ENCODE data around the gene GPC3.

The GPC3 gene

DNA sequence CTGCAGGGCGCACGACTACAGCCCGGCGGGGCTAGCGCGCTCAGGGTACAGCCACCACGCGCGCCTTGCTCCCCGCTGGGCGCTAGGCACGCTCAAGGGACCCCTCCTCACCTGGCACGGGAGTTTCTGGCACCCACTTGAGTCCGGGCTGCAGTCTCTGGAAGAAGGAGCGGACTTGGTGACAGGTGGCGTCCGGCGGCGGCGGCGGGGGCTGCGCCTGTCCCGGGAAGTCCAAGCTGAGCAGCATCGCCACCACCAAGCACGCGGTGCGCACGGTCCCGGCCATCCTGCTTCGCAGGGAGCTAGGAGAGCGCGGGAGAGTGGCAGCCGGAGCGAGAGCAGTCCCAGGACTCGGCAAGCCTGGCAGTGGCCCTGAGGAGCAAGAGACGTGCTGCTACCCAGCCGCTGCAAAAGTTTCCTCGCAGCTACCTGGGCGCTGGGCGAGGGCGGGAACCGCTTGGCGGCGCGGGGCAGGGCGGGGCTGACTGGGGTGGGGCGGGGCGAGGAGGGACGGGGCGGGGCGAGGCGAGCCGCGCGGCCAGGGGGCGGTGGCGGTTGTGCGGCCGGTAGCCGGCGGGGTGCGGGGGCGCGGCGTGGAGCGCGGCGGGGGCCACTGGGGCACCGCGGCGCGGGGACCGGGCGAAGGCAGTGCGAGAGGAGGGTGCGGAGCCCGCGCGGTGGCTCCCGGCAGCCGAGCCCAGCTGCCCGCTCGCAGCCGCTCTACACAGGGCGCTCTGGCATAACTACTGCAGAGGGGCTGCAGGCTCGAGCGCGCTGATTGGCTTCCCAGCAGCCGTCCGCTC lies at the start of gene GPC3:
GPC3 (minus strand) TSS at position 431 of the 803 bp plus-strand sequence.
- TF ChIP-seq, protein P1, sequence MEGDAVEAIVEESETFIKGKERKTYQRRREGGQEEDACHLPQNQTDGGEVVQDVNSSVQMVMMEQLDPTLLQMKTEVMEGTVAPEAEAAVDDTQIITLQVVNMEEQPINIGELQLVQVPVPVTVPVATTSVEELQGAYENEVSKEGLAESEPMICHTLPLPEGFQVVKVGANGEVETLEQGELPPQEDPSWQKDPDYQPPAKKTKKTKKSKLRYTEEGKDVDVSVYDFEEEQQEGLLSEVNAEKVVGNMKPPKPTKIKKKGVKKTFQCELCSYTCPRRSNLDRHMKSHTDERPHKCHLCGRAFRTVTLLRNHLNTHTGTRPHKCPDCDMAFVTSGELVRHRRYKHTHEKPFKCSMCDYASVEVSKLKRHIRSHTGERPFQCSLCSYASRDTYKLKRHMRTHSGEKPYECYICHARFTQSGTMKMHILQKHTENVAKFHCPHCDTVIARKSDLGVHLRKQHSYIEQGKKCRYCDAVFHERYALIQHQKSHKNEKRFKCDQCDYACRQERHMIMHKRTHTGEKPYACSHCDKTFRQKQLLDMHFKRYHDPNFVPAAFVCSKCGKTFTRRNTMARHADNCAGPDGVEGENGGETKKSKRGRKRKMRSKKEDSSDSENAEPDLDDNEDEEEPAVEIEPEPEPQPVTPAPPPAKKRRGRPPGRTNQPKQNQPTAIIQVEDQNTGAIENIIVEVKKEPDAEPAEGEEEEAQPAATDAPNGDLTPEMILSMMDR (IDR thresholded peaks at IDR 0.05; ENCODE audit: low read depth, low read length, missing control alignments), result no peak
- in situ Hi-C loops (cut with HindIII; ENCODE audit: low sequenced_read_pairs), result no loop called here
- DNase-seq (ENCODE audit: low read depth), result no peak
- peak within 1 kb of the TSS; percentile 24 for H3K4me3 ChIP-seq (ENCODE audit: low read depth, low read length)

DNA sequence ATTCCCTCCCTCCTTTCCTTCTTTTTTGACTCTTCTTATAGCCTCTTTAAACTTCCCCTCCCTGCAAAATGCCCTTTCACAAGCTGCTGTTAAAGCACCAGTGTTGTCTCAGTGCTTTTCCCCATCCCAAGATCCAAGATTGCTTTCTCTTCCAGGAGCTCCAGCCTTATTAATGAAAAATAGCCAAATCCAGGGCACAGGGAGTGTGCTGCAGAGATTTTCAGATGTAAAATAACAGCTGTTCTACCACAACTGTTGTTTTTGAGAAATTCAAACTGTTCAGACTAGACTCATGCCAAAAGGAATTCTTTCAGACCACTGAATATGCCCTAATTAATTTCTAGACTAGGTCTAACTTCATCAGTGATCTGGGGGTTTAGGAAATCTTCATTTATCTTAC lies 47.0 kb upstream of the GPC3 start:
- H3K4me3 ChIP-seq (ENCODE audit: low read depth, low read length), result no peak overlapping the region
- DNase-seq (ENCODE audit: low read depth), result no peak
- TF ChIP-seq, protein P1 (IDR thresholded peaks at IDR 0.05; ENCODE audit: low read depth, low read length, missing control alignments), result no peak
- in situ Hi-C loops (cut with HindIII; ENCODE audit: low sequenced_read_pairs), result no loop called here

DNA sequence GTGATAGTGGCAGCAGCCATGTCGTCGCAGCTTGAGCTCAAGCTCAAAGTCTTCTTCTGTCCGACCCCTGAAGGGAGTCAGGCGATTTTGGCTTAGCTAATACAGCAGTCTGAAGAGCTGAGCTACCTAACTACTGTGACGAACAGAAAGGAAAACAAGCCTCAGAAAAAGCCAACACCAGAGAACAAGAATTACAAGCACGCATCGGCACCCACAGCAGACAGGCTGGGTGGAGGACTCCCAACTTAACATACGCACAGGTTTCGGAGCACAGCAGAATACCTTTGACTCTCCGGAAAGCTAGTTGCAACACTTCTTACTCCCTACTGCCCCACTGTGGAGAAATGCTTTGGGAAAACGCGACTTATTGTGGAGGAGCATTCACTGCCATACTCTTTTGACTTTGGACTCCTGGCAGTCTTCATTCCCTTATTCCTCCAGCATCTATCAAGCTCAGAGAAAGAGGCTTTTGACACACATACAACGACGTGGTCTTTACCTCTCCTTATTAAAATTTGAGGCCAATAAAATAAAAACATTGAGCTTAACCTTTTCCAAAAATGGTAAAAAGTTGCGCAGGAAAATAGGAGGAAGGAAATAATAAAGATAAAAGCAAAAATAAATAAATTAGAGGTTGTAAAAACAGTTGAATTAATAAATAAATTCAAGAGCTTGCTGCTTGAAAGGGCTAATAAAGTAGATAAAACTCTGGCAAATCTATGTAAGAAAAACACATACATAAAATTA lies 41.3 kb upstream of the GPC3 start:
- in situ Hi-C loops (cut with HindIII; ENCODE audit: low sequenced_read_pairs), result loop anchor here (10.0 kb wide), 1 partner anchor 118 kb away; no protein-coding TSS in a partner anchor

DNA sequence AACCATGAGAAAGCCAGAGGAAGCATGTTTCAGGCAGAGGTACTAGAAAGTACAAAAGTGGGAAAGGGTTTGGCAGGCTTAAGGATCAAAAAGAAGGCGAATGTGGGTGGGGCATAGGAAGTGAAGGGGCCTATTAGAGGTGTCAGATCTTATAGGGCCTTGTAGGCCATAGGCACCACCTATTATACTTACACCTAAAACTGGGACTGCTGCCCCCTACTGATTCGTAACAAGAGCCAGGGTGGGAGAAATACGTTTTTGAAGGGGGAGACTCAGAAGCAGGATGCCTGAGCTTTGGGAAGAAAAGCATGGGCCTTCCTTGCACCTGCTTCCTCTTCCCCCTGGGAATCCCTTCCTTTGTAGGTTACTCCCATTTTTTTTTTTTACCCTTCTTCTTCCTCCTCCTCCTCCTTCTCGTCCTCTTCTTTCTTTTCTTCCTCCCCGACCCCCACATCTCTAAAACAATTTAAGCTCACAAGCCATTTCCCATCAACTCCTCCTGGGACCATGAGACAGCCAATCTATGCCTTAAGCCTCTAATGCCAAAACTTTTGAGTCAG lies 40.7 kb upstream of the GPC3 start:
- TF ChIP-seq, protein P1 (IDR thresholded peaks at IDR 0.05; ENCODE audit: low read depth, low read length, missing control alignments), result no peak
- no peak for DNase-seq (ENCODE audit: low read depth)
- no peak overlapping the region for H3K4me3 ChIP-seq (ENCODE audit: low read depth, low read length)
- in situ Hi-C loops (cut with HindIII; ENCODE audit: low sequenced_read_pairs), result loop anchor here (10.0 kb wide), 1 partner anchor 119 kb away; no protein-coding TSS in a partner anchor

More for the DNA sequence above, 41.3 kb upstream of the GPC3 start:
- H3K4me3 ChIP-seq (ENCODE audit: low read depth, low read length), result no peak overlapping the region
- TF ChIP-seq, protein P1 (IDR thresholded peaks at IDR 0.05; ENCODE audit: low read depth, low read length, missing control alignments), result peak; percentile 57
- peak; percentile 22 for DNase-seq (ENCODE audit: low read depth)

DNA sequence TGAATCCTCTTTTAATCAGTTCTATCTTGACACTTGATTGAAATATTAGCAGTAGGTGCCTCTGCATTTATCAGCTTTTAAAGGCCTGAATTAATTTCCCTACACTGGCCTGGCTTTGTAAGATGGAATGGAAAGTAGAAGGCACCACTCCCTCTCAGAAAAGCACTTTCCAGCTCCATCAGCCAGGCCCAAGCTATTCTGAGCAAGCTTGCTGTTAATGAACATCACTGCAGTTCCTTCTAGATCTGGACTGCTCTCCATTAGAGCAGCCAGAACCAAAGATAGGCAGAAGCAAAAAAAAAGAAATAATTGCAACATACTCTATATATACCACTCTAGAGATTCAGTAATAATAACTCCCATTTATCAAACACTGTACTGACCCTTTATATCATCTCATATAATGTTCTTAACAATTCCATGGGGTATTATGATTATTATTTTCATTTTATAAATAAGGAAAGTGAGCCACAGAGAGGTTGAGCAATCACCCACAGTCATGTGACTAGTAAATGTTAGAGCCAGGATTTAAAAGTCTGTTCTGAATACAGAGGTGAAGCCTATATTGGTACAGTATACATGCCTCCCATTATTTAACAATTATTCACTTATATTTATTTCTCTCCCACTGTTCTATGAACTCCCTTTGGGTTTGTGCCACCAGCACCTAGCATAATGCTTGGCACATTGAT lies 39.4 kb upstream of the GPC3 start:
- in situ Hi-C loops (cut with HindIII; ENCODE audit: low sequenced_read_pairs), result loop anchor here (10.0 kb wide), 1 partner anchor 120 kb away; no protein-coding TSS in a partner anchor
- H3K4me3 ChIP-seq (ENCODE audit: low read depth, low read length), result no peak overlapping the region
- TF ChIP-seq, protein P1 (IDR thresholded peaks at IDR 0.05; ENCODE audit: low read depth, low read length, missing control alignments), result no peak
- DNase-seq (ENCODE audit: low read depth), result no peak

DNA sequence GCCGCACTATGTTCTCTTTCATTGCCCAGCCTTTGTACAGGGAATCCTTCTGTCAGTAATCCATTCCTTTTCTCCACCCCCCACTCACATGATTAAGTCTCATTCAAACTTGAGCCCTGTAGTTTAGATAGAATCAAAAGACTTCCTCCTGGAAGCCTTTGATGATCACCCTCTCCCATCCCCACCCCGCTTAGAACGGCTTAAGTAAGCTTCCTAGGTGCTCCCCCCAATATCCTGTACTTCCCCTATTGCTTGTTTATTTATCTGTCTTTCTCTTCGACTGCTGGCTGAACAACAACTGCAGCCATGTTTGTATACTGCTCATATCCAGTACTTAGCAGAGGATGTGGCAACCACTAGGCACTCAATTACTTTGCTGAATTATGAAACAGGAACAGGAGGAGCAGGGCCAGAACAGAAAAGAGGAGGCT lies 38.5 kb upstream of the GPC3 start:
- no peak for DNase-seq (ENCODE audit: low read depth)
- in situ Hi-C loops (cut with HindIII; ENCODE audit: low sequenced_read_pairs), result loop anchor here (10.0 kb wide), 1 partner anchor 121 kb away; no protein-coding TSS in a partner anchor
- TF ChIP-seq, protein P1 (IDR thresholded peaks at IDR 0.05; ENCODE audit: low read depth, low read length, missing control alignments), result no peak
- H3K4me3 ChIP-seq (ENCODE audit: low read depth, low read length), result no peak overlapping the region

All from astrocyte of the cerebellum (primary cell).